Raji (cell line): ENCODE data around the gene IGIP.

ENCODE experiments used
- POLR2A ChIP-seq: IDR thresholded peaks from 2 replicates; pipeline ENCODE4 v1.6.1; 2011; ENCODE audit warnings: low read depth, low read length, control low read depth; ENCODE audit not compliant: insufficient read depth

IGIP gene

DNA sequence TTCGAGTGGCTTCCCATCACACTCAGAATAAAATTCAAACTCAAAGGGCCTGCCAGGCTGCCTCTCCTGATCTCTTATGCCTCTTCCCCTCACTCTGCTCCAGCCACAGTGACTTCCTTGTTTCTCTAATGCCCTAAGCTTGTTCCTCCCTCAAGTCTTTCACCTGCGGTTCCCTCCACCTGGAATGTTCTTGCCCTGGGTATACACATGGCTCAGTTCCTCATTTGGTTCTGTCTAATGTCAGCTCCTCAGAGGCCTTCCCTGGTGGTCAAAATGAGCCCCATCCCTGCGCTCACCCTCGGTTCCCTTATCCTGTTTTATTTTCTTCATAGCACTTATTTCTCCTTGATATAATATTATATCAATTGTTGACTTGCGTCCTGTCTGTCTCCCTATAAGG, 36.5 kb downstream of the IGIP start:
- no peak for TF ChIP-seq POLR2A

DNA sequence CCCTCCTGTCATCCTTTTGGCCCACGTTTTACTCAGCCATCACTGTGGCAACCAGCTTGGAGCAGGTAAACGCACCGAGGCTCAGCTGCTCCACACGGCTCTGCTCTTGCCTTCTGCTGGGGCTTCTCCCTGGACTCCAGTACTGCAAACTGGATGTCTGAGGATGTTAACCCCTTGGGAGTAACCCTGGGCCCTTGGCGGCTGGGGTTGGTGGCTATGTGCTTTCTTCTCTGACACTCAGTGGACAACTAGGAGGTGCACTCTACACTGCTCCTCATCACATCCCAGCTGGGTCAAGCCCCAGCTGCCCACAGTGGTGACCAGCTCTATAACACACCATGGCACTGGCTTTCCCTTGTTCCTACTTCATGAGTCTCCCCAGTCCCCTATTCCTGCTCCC, 37.0 kb downstream of the IGIP start:
- TF ChIP-seq POLR2A: no peak

DNA sequence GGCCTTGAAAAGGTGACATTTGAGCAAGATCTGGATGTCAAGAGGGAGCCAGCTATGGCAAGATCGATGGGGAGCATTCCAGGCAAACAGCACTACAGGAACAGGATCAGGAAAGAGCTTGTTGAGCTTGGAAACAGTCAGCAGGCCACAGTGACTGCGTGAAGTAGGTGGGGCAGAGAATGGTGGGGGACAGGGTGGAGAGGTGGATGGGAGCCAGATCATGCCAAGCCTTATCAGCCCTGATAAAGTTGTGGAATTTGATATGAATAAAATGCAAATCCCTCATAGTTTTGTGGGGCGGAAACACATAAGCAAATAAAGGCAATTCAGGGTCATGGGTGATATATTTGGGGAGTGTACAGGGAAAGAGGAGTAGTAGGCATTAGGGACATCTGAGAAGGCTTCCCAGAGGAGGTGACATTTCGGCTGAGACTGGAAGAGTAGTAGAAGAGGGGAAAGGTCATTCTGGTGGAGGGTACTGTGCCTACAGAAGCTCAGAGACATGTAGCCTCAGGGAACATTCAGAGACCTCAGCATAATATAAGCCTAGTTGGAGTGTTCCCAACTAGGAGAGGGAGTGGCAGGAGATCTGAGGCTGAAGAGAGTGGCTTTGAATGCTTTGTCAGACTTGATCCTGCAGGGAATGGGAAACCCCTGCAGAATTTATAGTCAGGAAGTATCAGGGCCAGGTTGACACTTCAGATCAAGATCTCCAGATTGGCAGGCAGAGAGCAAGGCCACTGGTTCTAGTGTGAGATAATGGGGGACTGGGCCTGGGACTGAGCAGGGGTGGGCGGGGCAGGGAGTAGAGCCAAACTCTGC, 39.6 kb downstream of the IGIP start:
- TF ChIP-seq POLR2A: no peak

DNA sequence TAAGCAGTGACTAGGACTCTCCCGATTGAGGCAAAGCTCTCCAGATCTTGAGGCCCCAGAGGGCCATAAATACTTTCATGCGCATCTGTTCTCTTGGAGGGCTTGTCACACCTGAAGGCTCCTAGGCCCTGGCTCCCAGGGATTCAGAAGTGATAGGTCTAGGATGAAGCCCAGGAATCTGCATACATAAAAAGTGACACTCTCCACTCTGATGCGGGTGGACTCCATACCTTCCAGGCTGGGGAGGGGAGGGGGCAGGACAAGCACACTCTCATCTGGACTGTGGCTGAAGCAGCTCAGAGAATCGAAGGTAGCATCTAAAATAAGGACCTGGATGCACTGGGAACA, 40.2 kb downstream of the IGIP start:
- no peak for TF ChIP-seq POLR2A

DNA sequence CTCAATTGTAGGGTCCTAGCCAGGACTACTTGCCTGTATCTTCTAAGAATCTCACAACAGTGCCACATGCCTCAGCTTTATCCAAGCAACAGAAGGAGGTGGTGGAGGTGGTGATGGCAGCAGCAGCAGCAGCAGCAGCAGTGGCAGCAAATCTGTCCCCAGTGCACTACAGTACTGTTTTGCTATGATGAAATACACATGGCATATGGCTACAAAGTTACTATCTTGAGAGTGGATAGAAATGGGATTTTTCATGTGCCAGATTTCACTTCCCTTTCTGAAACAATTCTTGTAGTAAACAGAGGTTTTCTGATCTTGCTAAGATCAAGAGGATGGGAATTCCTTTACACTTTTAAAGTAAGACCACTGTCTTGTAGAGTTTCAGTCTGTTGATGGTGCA, 41.2 kb downstream of the IGIP start:
- no peak for TF ChIP-seq POLR2A

DNA sequence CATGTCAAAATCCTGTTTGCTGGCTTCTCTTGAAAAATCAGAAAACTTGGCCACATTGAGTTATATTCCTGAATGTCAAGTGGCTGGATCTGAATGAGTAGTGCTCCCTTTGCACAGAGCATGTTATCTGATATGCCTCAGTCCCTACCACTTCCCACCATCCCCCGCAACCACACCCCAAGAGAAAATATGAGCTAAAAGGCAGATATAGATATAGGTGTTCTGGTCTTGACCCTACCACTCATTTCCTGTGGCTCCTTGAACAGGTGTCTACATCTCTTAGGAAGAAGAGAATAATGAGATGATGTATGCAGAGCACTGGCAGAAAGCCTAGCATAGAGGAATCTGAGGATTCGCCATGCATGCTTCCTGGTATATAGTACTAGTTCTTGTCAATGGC, 42.6 kb downstream of the IGIP start:
- TF ChIP-seq POLR2A: no peak

DNA sequence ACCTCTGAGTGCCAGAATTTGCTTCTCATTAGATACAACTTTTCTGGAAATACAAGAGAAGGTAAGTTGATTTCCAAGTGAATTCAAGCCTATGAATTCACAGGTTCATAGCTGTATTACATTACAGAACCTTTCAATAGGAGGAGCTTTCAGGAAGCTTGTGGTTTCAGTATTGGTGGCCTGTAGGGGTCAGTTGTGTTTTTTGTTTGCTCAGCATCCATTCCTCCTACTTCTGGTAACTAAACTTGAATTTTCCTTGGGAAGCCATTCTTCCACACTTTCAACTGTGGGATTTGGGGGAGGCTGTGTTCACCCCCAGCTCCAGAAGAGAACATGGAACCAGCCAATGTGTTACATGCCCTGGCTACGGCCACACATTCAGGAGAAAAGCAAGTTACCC, 43.7 kb downstream of the IGIP start:
- TF ChIP-seq POLR2A: no peak

DNA sequence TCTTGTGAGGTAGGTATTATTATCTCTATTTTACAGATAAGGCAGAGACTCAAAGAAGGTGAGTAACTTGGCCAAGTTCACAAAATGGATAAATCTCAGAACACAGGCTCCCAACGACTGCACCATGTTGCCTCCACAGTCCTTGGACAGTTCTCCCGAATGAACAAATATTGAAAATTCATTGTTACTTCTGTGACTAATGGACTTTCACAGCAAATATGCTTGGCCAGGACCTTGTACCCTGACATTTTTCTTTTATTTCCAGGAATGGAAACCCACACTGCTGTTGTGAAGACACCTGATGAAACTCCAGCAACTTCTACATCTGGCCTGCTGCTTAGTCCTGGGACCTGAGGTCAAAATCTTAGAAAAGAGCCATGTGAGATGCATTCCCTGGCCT, 46.7 kb downstream of the IGIP start:
- TF ChIP-seq POLR2A: no peak

DNA sequence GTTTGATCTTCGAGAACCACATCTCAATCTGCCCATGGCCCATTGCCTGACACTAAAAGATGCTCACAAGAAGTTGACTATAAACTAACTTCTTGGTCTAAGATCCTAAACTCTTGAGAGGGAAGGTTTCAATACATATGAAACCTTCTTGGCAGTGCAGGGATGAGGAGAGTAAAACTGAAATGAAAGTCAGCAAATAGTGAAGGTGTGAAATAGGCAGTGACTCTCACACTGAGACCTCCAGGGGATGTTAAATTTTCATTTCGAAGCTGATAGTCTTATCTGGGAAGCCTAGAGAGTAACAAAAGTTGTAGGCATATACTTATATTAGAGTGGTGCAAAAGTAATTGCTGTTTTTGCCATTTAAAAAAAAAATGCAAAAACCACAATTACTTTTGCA, 48.3 kb downstream of the IGIP start:
- no peak for TF ChIP-seq POLR2A

DNA sequence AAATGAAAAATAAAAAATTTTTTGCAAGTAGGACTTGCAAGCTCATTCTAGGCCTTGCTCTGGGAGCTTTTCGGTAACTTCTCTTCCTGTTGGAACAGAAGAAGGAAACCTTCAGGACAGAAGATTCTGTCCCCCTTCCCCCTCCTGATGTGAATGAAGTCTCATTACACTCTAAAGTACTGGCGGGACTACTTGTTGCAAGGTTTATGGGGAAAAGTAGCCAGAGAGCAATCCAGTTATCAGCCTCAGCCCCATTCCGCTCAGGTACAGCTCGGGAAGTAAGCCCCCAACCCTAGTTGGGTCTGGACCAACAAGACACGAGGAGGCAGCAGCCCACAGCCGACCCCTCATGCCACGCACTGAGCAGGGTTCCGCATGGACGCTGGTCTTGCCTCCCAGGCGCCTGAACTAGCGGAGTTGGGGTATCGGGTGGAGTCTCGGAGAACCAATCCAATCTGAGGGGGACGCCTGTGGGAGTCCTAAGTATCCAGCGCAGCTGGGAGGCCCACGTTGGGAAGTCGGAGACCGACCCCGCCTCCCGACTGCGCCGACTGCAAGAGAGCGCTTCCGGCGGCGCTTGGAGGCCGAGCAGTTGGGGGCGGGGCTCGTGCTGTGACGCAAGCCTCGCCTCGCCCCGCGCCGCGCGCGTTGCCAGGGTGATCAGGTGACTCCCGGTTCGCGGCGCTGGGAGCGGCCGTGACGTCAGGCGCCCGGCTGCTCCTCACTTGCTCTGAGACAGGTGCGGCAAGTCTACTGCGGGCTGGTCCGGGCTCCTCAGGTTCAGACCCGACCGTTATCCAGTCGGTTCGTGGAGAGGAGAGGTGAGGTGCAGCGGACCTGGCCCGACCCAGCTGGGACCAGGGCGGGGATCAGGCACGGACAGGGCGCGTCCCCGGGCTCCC, 49.0 kb downstream of the IGIP start, which contains the start of gene CYSTM1:
Gene CYSTM1 (plus strand): TSS at position 724 of the 902 bp plus-strand sequence. CDS start 19,278 bp downstream, outside the sequence.
- peak; percentile 94 for TF ChIP-seq POLR2A

DNA sequence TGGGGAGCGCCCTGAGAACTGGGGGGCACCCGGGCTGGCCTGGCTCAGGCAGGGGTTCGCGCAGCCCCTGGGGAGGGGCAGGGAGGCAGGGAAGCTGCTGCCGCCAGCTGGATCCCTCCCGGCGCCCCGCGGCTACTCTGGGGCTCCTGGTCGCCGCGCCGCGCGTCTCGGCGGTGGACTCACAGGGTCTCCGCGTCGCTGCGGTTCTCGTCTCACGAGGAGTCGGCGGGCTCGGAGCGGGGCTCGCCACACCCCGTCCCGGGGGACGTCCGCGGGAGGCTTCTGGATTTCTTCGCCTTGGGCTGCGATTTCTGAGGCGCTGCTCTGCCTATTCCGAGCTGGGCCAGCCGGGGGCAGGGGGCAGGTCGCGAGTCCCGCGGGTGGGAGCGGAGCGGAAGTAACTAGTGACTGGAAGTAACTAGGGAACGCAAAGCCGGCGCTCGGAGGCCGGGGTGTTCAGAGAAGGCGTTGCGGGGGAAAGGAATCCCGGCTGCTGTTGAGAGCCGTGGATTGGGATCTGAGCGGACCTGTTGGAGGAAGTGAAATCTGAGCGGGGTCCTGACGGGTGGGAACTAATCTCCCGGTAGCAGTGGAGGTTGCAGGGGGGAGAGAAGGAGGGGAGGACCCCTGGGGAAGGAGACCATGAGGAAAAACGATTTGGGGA, 49.8 kb downstream of the IGIP start:
- TF ChIP-seq POLR2A: no peak

DNA sequence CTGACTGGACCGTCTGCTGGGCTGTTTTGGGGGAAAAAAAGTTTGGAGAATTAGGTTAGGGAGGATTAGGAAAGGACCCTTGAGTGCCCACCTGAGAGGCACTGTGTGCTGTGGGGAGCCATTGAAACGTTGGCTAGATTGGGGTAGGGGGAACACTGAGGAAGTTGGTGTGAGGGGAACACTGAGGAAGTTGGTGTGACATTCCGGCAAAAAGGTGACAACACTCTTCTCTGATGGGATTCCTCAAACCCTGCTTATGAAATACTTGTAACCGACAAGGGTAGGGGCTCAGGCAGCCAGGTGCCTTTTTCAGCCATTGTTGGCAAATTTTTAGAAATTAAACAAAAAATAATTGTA, 50.3 kb downstream of the IGIP start:
- no peak for TF ChIP-seq POLR2A

DNA sequence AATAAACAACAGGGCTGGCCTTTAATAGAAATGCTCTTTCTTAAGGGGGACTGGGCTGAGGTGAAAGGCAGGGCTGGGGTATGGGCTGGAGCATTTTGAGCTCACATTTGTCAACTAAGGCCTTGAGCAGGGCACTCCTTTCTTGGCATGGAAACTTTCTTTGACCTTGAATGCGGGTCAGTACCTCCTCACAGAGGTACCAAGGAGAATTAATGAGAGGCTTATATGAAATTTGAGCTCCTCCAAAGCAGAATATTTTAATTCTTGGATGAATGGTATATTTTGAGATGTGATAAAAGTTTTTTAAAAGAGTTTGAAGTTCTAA, 52.3 kb downstream of the IGIP start:
- no peak for TF ChIP-seq POLR2A

DNA sequence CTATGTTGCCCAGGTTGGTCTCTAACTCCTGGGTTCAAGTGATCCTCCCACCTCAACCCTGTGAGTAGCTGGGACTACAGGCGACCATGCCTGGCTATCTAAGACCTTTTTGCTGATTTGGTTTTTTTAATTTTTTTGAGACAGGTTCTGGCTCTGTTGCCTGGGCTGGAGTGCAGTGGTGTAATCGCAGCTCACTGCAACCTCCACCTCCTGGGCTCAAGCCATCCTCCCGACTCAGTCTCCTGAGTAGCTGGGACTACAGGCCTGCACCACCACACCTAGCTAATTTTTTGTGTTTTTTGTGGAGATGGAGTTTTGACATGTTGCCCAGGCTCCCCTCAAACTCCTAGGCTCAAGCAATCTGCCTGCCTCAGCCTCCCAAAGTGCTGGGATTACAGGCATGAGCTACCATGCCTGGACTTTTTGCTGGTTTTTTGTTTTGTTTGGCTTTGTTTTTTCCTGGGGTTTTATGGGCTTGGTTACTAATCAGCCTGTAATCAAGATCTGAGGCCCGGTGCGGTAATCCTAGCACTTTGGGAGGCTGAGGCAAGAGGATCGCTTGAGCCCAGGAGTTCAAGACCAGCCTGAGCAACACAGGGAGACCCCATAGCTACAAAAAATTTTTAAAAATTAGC, 52.9 kb downstream of the IGIP start:
- TF ChIP-seq POLR2A: no peak
